AG04449 (cell line): ENCODE measurements around the gene KREMEN2.

Experiments used
- CTCF ChIA-PET: fragments of 350-600 bp; formaldehyde crosslinking; extraction: SDS; loops from one replicate; lab custom pipeline; 2021; ENCODE audit warnings: antibody characterized with exemption; lab: Yijun Ruan, JAX
- POLR2A ChIA-PET: fragments of 400-600, 350-600 bp; formaldehyde crosslinking; extraction: SDS; loops from one replicate; lab custom pipeline; 2020; ENCODE audit warnings: antibody characterized with exemption, inconsistent platforms; lab: Yijun Ruan, JAX
- DNase-seq: peaks from one replicate; pipeline ENCODE4 v3.0.0-alpha.2; 2010; ENCODE audit warnings: low read depth, low spot score
- H3K4me3 ChIP-seq: 2 replicates; pipeline ENCODE4 v1.5.1; 2011; ENCODE audit warnings: low read depth, mild to moderate bottlenecking, control low read depth, low read length
- CTCF ChIP-seq: IDR thresholded peaks from one replicate; pipeline ENCODE4 v1.5.1; 2011; ENCODE audit warnings: mild to moderate bottlenecking, moderate library complexity, low read length, control low read depth, inconsistent platforms; ENCODE audit not compliant: insufficient read depth; ENCODE audit errors: missing control alignments

The KREMEN2 gene

GRCh38 chr16:2985893-2986355 lies 21.8 kb downstream of the KREMEN2 start:
- CTCF ChIA-PET = no interaction called here
- POLR2A ChIA-PET = no interaction called here
- H3K4me3 ChIP-seq = no peak overlapping the region
- no peak for TF ChIP-seq CTCF
- no peak for DNase-seq

- no peak overlapping the region for H3K4me3 ChIP-seq
- ChIA-PET CTCF (interaction anchor here (1.2 kb wide), 1 partner anchor 12 kb away, joined by 3 read pairs; no protein-coding TSS in a partner anchor), POLR2A (no interaction called here)
- no peak for TF ChIP-seq CTCF
- DNase-seq = no peak
Observed at GRCh38 chr16:2986623-2987188, 22.6 kb downstream of the KREMEN2 start.

- CTCF ChIA-PET = interaction anchor here (1.2 kb wide), 1 partner anchor 12 kb away, joined by 3 read pairs; no protein-coding TSS in a partner anchor
- TF ChIP-seq CTCF = no peak
- H3K4me3 ChIP-seq = no peak overlapping the region
- no peak for DNase-seq
- POLR2A ChIA-PET = no interaction called here
Observed at GRCh38 chr16:2987286-2987685, 23.2 kb downstream of the KREMEN2 start.

GRCh38 chr16:2987833-2988232 lies 23.8 kb downstream of the KREMEN2 start:
- POLR2A ChIA-PET = no interaction called here
- TF ChIP-seq CTCF = no peak
- CTCF ChIA-PET = no interaction called here

GRCh38 chr16:2988590-2989099 lies 24.6 kb downstream of the KREMEN2 start:
- no peak overlapping the region for H3K4me3 ChIP-seq
- CTCF ChIA-PET = no interaction called here
- POLR2A ChIA-PET = interaction anchor here (0.5 kb wide), 1 partner anchor 32 kb away, joined by 3 read pairs; no protein-coding TSS in a partner anchor
- DNase-seq = no peak
- TF ChIP-seq CTCF = no peak

More at GRCh38 chr16:2987833-2988232, 23.8 kb downstream of the KREMEN2 start:
- no peak for DNase-seq
- no peak overlapping the region for H3K4me3 ChIP-seq

GRCh38 chr16:2990891-2991290 lies 26.8 kb downstream of the KREMEN2 start:
- no peak for TF ChIP-seq CTCF
- ChIA-PET CTCF (no interaction called here), POLR2A (no interaction called here)
- no peak overlapping the region for H3K4me3 ChIP-seq
- no peak for DNase-seq
